ELF-1 (cell line): ENCODE measurements around the gene DAPP1.

Experiments
- DNase-seq: peaks from one replicate; pipeline ENCODE4 v3.0.0-alpha.2; 2016; ENCODE audit warnings: low read depth, low spot score

The DAPP1 gene

GRCh38 chr4:99853999-99854398, 37.4 kb downstream of the DAPP1 start:
- DNase-seq = no peak

GRCh38 chr4:99855678-99856077, 39.1 kb downstream of the DAPP1 start:
- no peak for DNase-seq

- DNase-seq = no peak
Observed at GRCh38 chr4:99856166-99856565, 39.5 kb downstream of the DAPP1 start.

- no peak for DNase-seq
Observed at GRCh38 chr4:99857307-99857706, 40.7 kb downstream of the DAPP1 start.

GRCh38 chr4:99859618-99860017, 43.0 kb downstream of the DAPP1 start:
- no peak for DNase-seq

GRCh38 chr4:99860521-99860920, 43.9 kb downstream of the DAPP1 start:
- no peak for DNase-seq

GRCh38 chr4:99861120-99861905, 44.7 kb downstream of the DAPP1 start:
- DNase-seq = no peak

- no peak for DNase-seq
Observed at GRCh38 chr4:99863804-99864203, 47.2 kb downstream of the DAPP1 start.

- peak; percentile 8 for DNase-seq
Observed at GRCh38 chr4:99868126-99868596, 51.5 kb downstream of the DAPP1 start.

GRCh38 chr4:99872570-99872969, 55.9 kb downstream of the DAPP1 start:
- no peak for DNase-seq

GRCh38 chr4:99875071-99875470, 58.4 kb downstream of the DAPP1 start:
- DNase-seq = no peak

- DNase-seq = no peak
Observed at GRCh38 chr4:99876946-99877345, 60.3 kb downstream of the DAPP1 start.

GRCh38 chr4:99878604-99879003, 62.0 kb downstream of the DAPP1 start:
- no peak for DNase-seq

- DNase-seq = no peak
Observed at GRCh38 chr4:99879458-99879857, 62.8 kb downstream of the DAPP1 start.

- DNase-seq = no peak
Observed at GRCh38 chr4:99885063-99885664, 68.5 kb downstream of the DAPP1 start.

GRCh38 chr4:99885687-99886086, 69.1 kb downstream of the DAPP1 start:
- no peak for DNase-seq

- no peak for DNase-seq
Observed at GRCh38 chr4:99886146-99886545, 69.5 kb downstream of the DAPP1 start.

- peak; percentile 5 for DNase-seq
Observed at GRCh38 chr4:99887837-99888236, 71.2 kb downstream of the DAPP1 start.

GRCh38 chr4:99891351-99891750, 74.7 kb downstream of the DAPP1 start:
- DNase-seq = no peak

GRCh38 chr4:99893029-99893428, 76.4 kb downstream of the DAPP1 start:
- DNase-seq = no peak

GRCh38 chr4:99893839-99894160, 77.2 kb downstream of the DAPP1 start:
- no peak for DNase-seq

- DNase-seq = peak; percentile 91
Observed at GRCh38 chr4:99894161-99894997, 77.8 kb downstream of the DAPP1 start, which contains the start of gene LAMTOR3. TSS of gene LAMTOR3 (minus strand) at chr4:99894427. CDS start at chr4:99893963, 464 bp downstream.
